GM23248 (cell line): Measurements from ENCODE around the gene SPATA16. TPM values are rescaled to one million over a fixed set of nuclear protein-coding genes. Genes with fewer than 3 reads are reported as not detected.

Experiments
- DNase-seq: peaks from one replicate; pipeline ENCODE4 v3.0.0-alpha.2; 2015
- H2AFZ ChIP-seq: fragments of 200-600 bp; sonication (generic); 2 replicates; pipeline ENCODE4 v1.6.1; 2016; ENCODE audit warnings: antibody characterized with exemption
- H3F3A ChIP-seq: fragments of 200-600 bp; sonication (generic); 2 replicates; pipeline ENCODE4 v1.6.1; 2016; ENCODE audit warnings: mild to moderate bottlenecking, antibody characterized with exemption, mixed run types; ENCODE audit not compliant: insufficient read depth
- H3K27ac ChIP-seq: fragments of 200-600 bp; sonication (generic); 2 replicates; pipeline ENCODE4 v1.5.1; 2016; ENCODE audit warnings: mild to moderate bottlenecking
- H3K27me3 ChIP-seq: fragments of 200-600 bp; sonication (generic); replicated peaks from 2 replicates; pipeline ENCODE4 v1.6.1; 2016; ENCODE audit warnings: mild to moderate bottlenecking; ENCODE audit not compliant: insufficient read depth
- H3K36me3 ChIP-seq: fragments of 200-600 bp; sonication (generic); 2 replicates; pipeline ENCODE4 v1.6.1; 2016; ENCODE audit warnings: low read depth, mild to moderate bottlenecking
- H3K4me1 ChIP-seq: fragments of 200-600 bp; sonication (generic); 2 replicates; pipeline ENCODE4 v1.6.1; 2016; ENCODE audit warnings: mild to moderate bottlenecking; ENCODE audit not compliant: insufficient read depth
- H3K4me2 ChIP-seq: fragments of 200-600 bp; sonication (generic); one replicate; pipeline ENCODE4 v1.6.1; 2016; ENCODE audit warnings: mild to moderate bottlenecking; ENCODE audit not compliant: unreplicated experiment
- H3K4me3 ChIP-seq: fragments of 200-600 bp; sonication (generic); 2 replicates; pipeline ENCODE4 v1.5.1; 2016; ENCODE audit warnings: mild to moderate bottlenecking
- H3K79me2 ChIP-seq: fragments of 200-600 bp; sonication (generic); 2 replicates; pipeline ENCODE4 v1.6.1; 2016; ENCODE audit warnings: mild to moderate bottlenecking; ENCODE audit not compliant: insufficient read depth
- H3K9ac ChIP-seq: fragments of 200-600 bp; sonication (generic); 2 replicates; pipeline ENCODE4 v1.6.1; 2016; ENCODE audit warnings: mild to moderate bottlenecking
- H3K9me2 ChIP-seq: fragments of 200-600 bp; sonication (generic); 2 replicates; pipeline ENCODE4 v1.6.1; 2016; ENCODE audit warnings: mixed run types, mild to moderate bottlenecking, moderate library complexity; ENCODE audit not compliant: insufficient read depth
- H3K9me3 ChIP-seq: fragments of 200-600 bp; sonication (generic); one replicate; pipeline ENCODE4 v1.6.1; 2017; ENCODE audit warnings: low read depth
- H4K20me1 ChIP-seq: fragments of 200-600 bp; sonication (generic); 2 replicates; pipeline ENCODE4 v1.6.0; 2016; ENCODE audit not compliant: insufficient read depth
- EZH2 ChIP-seq: fragments of 200-600 bp; sonication (generic); IDR thresholded peaks from 2 replicates; pipeline ENCODE4 v1.6.1; 2018; ENCODE audit warnings: antibody characterized with exemption, mild to moderate bottlenecking; ENCODE audit not compliant: insufficient read depth, poor library complexity, severe bottlenecking
- EZH2phosphoT487 ChIP-seq: fragments of 200-600 bp; sonication (generic); IDR thresholded peaks from 2 replicates; pipeline ENCODE4 v1.6.1; 2018; ENCODE audit warnings: antibody characterized with exemption, moderate library complexity, mild to moderate bottlenecking, low read depth; ENCODE audit not compliant: insufficient read depth
- WGBS, 2 experiments: methylation state at CpG; one replicate each; pipeline ENCODE4 v1.1.6; 2015 to 2017; ENCODE audit warnings: low lambda C conversion rate in 2 of 2, low coverage in 1 of 2; ENCODE audit errors: missing lambda C conversion rate in 2 of 2; 5-methylcytosine and 5-hydroxymethylcytosine counted together
- in situ Hi-C: fragments of 300-500 bp; cut with MboI; formaldehyde crosslinking; loops from 2 replicates; pipeline ENCODE4 v1.15.0; 2020
- polyA plus RNA-seq: library from polyadenylated mRNA; unstranded; fragments of >200 nt; fragmentation: Nextera tagmentation; extraction: Ambion mirVana; gene quantifications from 2 replicates; pipeline ENCODE4 v1.2.1, GENCODE V29; 2016
- total RNA-seq: library from RNA; depleted of rRNA; stranded (reverse); fragments of >200 nt; shearing (Covaris generic); gene quantifications from 2 replicates; pipeline ENCODE4 v1.2.3, GENCODE V29; 2014

SPATA16 gene
- total and polyA plus RNA-seq, 2 experiments from 2014 or later = not detected

- no peak overlapping the region for H3K4me3 ChIP-seq
- H3K27ac ChIP-seq = no peak overlapping the region
- TF ChIP-seq EZH2 = no peak
- no peak for TF ChIP-seq EZH2phosphoT487
- no peaks in the 10 kb centered on the region for H3K4me1 ChIP-seq
- H3K9me2 ChIP-seq = no peaks in the 10 kb centered on the region
- no peak overlapping the region for H3K4me2 ChIP-seq
- WGBS, 2 experiments = 38 to 44% methylated on average over 1 of the region's 1 CpG
- in situ Hi-C loops = no loop called here
- H3K79me2 ChIP-seq = no peaks in the 10 kb centered on the region
- H3K36me3 ChIP-seq = no peaks in the 10 kb centered on the region
- no peaks in the 10 kb centered on the region; the same call in 1 of the 2 replicates for H3K27me3 ChIP-seq
- no peak for DNase-seq
- H3K9ac ChIP-seq = no peak overlapping the region
- no peak overlapping the region for H2AFZ ChIP-seq
- H3F3A ChIP-seq = no peaks in the 10 kb centered on the region
- no peaks in the 10 kb centered on the region for H4K20me1 ChIP-seq
- no peaks in the 10 kb centered on the region for H3K9me3 ChIP-seq
Observed at GRCh38 chr3:172977696-172978095, 163.3 kb downstream of the SPATA16 start.

- H3K36me3 ChIP-seq = no peaks in the 10 kb centered on the region
- no peak overlapping the region for H3K9ac ChIP-seq
- H3K27ac ChIP-seq = no peak overlapping the region
- in situ Hi-C loops = no loop called here
- no peaks in the 10 kb centered on the region for H3K27me3 ChIP-seq
- no peak for DNase-seq
- 38 to 52% methylated on average over 3 of the region's 3 CpGs for WGBS, 2 experiments
- no peaks in the 10 kb centered on the region for H3K9me3 ChIP-seq
- no peak overlapping the region for H3K4me2 ChIP-seq
- no peaks in the 10 kb centered on the region for H4K20me1 ChIP-seq
- H2AFZ ChIP-seq = no peak overlapping the region
- H3F3A ChIP-seq = no peaks in the 10 kb centered on the region
- H3K79me2 ChIP-seq = no peaks in the 10 kb centered on the region
- no peak for TF ChIP-seq EZH2phosphoT487
- TF ChIP-seq EZH2 = no peak
- no peaks in the 10 kb centered on the region for H3K9me2 ChIP-seq
- H3K4me3 ChIP-seq = no peak overlapping the region
- no peaks in the 10 kb centered on the region for H3K4me1 ChIP-seq
Observed at GRCh38 chr3:172974969-172975368, 166.1 kb downstream of the SPATA16 start.

- H3K4me1 ChIP-seq = no peaks in the 10 kb centered on the region
- H3K9me2 ChIP-seq = no peaks in the 10 kb centered on the region
- no peak overlapping the region for H3K9ac ChIP-seq
- no peaks in the 10 kb centered on the region for H3K9me3 ChIP-seq
- in situ Hi-C loops = no loop called here
- no peaks in the 10 kb centered on the region for H3F3A ChIP-seq
- no peak for DNase-seq
- H3K36me3 ChIP-seq = no peaks in the 10 kb centered on the region
- H4K20me1 ChIP-seq = no peaks in the 10 kb centered on the region
- no peaks in the 10 kb centered on the region for H3K27me3 ChIP-seq
- H3K4me2 ChIP-seq = no peak overlapping the region
- TF ChIP-seq EZH2 (no peak), EZH2phosphoT487 (no peak)
- no peak overlapping the region for H2AFZ ChIP-seq
- H3K79me2 ChIP-seq = no peaks in the 10 kb centered on the region
- H3K27ac ChIP-seq = no peak overlapping the region
- 9 to 12% methylated on average over 2 of the region's 2 CpGs for WGBS, 2 experiments
- no peak overlapping the region for H3K4me3 ChIP-seq
Observed at GRCh38 chr3:172973799-172974198, 167.2 kb downstream of the SPATA16 start.

GRCh38 chr3:172972717-172973116 lies 168.3 kb downstream of the SPATA16 start:
- Histone ChIP-seq H3F3A (no peaks in the 10 kb centered on the region), H2AFZ (no peak overlapping the region), H3K36me3 (no peaks in the 10 kb centered on the region), H3K4me2 (no peak overlapping the region), H4K20me1 (no peaks in the 10 kb centered on the region), H3K4me3 (no peak overlapping the region), H3K9me3 (no peaks in the 10 kb centered on the region), H3K27ac (no peak overlapping the region), H3K4me1 (no peaks in the 10 kb centered on the region), H3K9me2 (no peaks in the 10 kb centered on the region), H3K79me2 (no peaks in the 10 kb centered on the region), H3K27me3 (no peaks in the 10 kb centered on the region), H3K9ac (no peak overlapping the region)
- WGBS, 2 experiments = 37 to 47% methylated on average over 5 of the region's 5 CpGs
- no peak for DNase-seq
- in situ Hi-C loops = no loop called here
- TF ChIP-seq EZH2 (no peak), EZH2phosphoT487 (no peak)

GRCh38 chr3:172972067-172972466 lies 169.0 kb downstream of the SPATA16 start:
- in situ Hi-C loops = no loop called here
- H3K27me3 ChIP-seq = no peaks in the 10 kb centered on the region
- TF ChIP-seq EZH2phosphoT487 (no peak), EZH2 (no peak)
- no peaks in the 10 kb centered on the region for H3K4me1 ChIP-seq
- no peak overlapping the region for H3K4me2 ChIP-seq
- 0 to 5% methylated on average over 1 of the region's 1 CpG for WGBS, 2 experiments
- H3F3A ChIP-seq = no peaks in the 10 kb centered on the region
- H3K79me2 ChIP-seq = no peaks in the 10 kb centered on the region
- H3K36me3 ChIP-seq = no peaks in the 10 kb centered on the region
- H3K9me3 ChIP-seq = no peaks in the 10 kb centered on the region
- no peaks in the 10 kb centered on the region for H4K20me1 ChIP-seq
- H2AFZ ChIP-seq = no peak overlapping the region
- no peaks in the 10 kb centered on the region for H3K9me2 ChIP-seq
- no peak overlapping the region for H3K4me3 ChIP-seq
- no peak for DNase-seq
- H3K27ac ChIP-seq = no peak overlapping the region
- H3K9ac ChIP-seq = no peak overlapping the region
